ENCODE results near the gene SLC37A1. TPM values are rescaled to one million over a fixed set of nuclear protein-coding genes. Genes with fewer than 3 reads are reported as not detected.
A peak's percentile ranks its signal among the peaks of the same experiment; 100 is the strongest.

The SLC37A1 gene
- total RNA-seq, 2 donors from 2014 or later, result 22.7 to 47.0 TPM

DNA sequence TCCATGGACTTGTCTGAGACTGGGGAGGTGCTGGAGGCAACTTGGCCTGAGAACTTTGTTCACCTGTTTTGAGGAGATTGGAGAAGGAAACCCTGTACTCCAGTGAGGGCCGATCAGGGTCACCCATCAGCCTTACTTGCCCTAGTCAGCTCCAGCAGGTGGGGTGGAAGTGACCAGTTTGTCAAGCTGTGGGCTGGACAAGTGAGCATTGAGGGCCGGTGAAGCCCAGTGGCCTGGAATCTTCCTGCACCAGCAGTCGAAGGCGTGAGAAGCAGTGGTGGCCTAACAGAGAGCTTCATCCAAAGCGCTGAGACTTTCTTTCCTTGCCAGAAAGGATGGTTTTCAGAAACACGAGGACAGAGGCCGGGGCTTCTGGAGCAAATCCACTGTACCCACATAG lies 9.6 kb downstream of the SLC37A1 start:
- 94 to 100% methylated on average over 3 to 7 of the region's 7 CpGs for WGBS, 2 experiments (ENCODE audit: insufficient coverage in 1 of 2, insufficient read length in 1 of 2)
- no peak overlapping the region for H3K9ac ChIP-seq (ENCODE audit: extremely low read depth, low read length, poor library complexity, severe bottlenecking)
- no peaks in the 10 kb centered on the region for H3K9me3 ChIP-seq (ENCODE audit: control insufficient read depth, low read length)
- H3K27ac ChIP-seq (ENCODE audit: low read depth, low read length), result no peak overlapping the region
- no peak overlapping the region for H3K4me3 ChIP-seq (ENCODE audit: low read length)
- no peaks in the 10 kb centered on the region for H3K27me3 Mint-ChIP-seq (ENCODE audit: insufficient read depth)
- TF ChIP-seq, protein P1, sequence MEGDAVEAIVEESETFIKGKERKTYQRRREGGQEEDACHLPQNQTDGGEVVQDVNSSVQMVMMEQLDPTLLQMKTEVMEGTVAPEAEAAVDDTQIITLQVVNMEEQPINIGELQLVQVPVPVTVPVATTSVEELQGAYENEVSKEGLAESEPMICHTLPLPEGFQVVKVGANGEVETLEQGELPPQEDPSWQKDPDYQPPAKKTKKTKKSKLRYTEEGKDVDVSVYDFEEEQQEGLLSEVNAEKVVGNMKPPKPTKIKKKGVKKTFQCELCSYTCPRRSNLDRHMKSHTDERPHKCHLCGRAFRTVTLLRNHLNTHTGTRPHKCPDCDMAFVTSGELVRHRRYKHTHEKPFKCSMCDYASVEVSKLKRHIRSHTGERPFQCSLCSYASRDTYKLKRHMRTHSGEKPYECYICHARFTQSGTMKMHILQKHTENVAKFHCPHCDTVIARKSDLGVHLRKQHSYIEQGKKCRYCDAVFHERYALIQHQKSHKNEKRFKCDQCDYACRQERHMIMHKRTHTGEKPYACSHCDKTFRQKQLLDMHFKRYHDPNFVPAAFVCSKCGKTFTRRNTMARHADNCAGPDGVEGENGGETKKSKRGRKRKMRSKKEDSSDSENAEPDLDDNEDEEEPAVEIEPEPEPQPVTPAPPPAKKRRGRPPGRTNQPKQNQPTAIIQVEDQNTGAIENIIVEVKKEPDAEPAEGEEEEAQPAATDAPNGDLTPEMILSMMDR (conservative IDR thresholded peaks at IDR 0.05), result no peak
- H3K4me1 ChIP-seq (ENCODE audit: control insufficient read depth, insufficient read depth, low read length), result peaks cover 5% of the 10 kb centered on the region
- H3K4me3 Mint-ChIP-seq, result no peak overlapping the region
- H3K27ac Mint-ChIP-seq, result no peak overlapping the region
- H3K9me3 Mint-ChIP-seq, result no peaks in the 10 kb centered on the region
- no peak for DNase-seq
- H3K27me3 ChIP-seq (ENCODE audit: control insufficient read depth, insufficient read depth, low read length, poor library complexity, severe bottlenecking), result no peaks in the 10 kb centered on the region
- H3K4me1 Mint-ChIP-seq, result peaks cover 40% of the 10 kb centered on the region
- peaks cover 25% of the 10 kb centered on the region for H3K36me3 ChIP-seq (ENCODE audit: control insufficient read depth, insufficient read depth, low read length)
- peaks cover 75% of the 10 kb centered on the region for H3K36me3 Mint-ChIP-seq (ENCODE audit: low read depth)

DNA sequence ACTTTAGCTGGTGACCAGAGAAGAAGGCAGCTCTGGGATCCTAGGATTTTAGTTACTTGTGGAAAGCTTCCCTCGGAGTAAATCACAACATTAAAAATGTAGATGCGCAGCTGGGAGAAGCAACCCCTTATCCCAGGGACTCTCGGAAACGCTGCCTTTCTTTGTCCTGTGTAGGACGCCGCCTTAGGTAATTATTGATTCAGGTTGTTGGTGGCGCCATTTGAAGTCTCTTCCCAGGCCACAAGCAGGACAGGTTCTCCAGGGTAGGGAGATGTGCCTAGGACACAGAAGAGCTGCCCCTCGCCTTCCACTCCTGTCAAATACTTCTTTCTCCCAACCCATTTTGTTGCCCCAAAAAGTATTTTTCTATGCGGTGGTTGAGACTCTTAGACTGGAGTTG lies 10.3 kb downstream of the SLC37A1 start:
- H3K4me3 Mint-ChIP-seq, result peak overlapping the region; percentile 30
- Histone ChIP-seq H3K27ac (ENCODE audit: low read depth, low read length) (peak overlapping the region; percentile 74), H3K4me3 (ENCODE audit: low read length) (no peak overlapping the region), H3K36me3 (ENCODE audit: control insufficient read depth, insufficient read depth, low read length) (peaks cover 25% of the 10 kb centered on the region), H3K9me3 (ENCODE audit: control insufficient read depth, low read length) (no peaks in the 10 kb centered on the region), H3K27me3 (ENCODE audit: control insufficient read depth, insufficient read depth, low read length, poor library complexity, severe bottlenecking) (no peaks in the 10 kb centered on the region), H3K4me1 (ENCODE audit: control insufficient read depth, insufficient read depth, low read length) (peaks cover 5% of the 10 kb centered on the region), H3K9ac (ENCODE audit: extremely low read depth, low read length, poor library complexity, severe bottlenecking) (no peak overlapping the region)
- DNase-seq, result no peak
- peaks cover 40% of the 10 kb centered on the region for H3K4me1 Mint-ChIP-seq
- peak overlapping the region; percentile 76 for H3K27ac Mint-ChIP-seq
- H3K27me3 Mint-ChIP-seq (ENCODE audit: insufficient read depth), result no peaks in the 10 kb centered on the region
- H3K9me3 Mint-ChIP-seq, result no peaks in the 10 kb centered on the region
- 85 to 88% methylated on average over 9 of the region's 9 CpGs for WGBS, 2 experiments (ENCODE audit: insufficient coverage in 1 of 2, insufficient read length in 1 of 2)
- TF ChIP-seq, protein P1 (conservative IDR thresholded peaks at IDR 0.05), result no peak
- peaks cover 69% of the 10 kb centered on the region for H3K36me3 Mint-ChIP-seq (ENCODE audit: low read depth)

DNA sequence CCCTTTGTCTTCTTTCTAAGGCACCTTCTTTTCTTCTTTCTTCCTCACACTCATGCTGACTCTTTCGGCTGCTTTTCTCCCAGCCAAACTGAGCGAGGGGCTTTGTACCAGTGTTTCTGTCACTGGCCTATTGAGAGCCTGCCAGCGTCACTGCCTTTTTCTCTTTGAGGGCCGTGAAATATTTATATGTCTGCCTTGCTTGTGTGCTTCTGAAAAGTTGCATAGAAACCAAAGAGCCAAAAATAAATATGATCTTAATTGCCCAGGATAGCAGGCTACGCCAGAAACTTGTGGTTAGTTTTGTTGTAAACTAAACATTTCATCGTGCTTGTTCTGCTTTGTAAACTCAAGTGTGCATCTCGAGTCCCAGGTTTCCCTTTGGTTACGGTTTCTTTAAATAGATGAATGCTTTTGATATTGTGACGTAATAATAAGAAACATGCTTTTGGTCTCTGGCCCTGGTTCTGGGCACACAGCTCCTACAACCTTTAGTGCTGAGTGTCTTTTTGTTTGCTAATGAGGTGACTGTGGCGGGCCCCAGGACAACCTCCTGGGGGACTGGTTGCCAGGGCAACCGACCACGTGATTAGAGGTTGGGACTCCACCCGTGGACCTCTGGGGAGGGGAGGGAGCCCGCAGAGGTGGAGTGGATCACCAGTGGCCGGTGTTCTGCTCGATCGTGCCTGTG lies 10.8 kb downstream of the SLC37A1 start:
- TF ChIP-seq, protein P1 (conservative IDR thresholded peaks at IDR 0.05), result no peak

More for the DNA sequence above, 10.8 kb downstream of the SLC37A1 start:
- H3K4me1 ChIP-seq (ENCODE audit: control insufficient read depth, insufficient read depth, low read length), result peaks cover 5% of the 10 kb centered on the region
- H3K27ac ChIP-seq (ENCODE audit: low read depth, low read length), result peak overlapping the region; percentile 74
- H3K9me3 Mint-ChIP-seq, result no peaks in the 10 kb centered on the region
- peak; percentile 78 for DNase-seq
- no peaks in the 10 kb centered on the region for H3K9me3 ChIP-seq (ENCODE audit: control insufficient read depth, low read length)
- no peak overlapping the region for H3K9ac ChIP-seq (ENCODE audit: extremely low read depth, low read length, poor library complexity, severe bottlenecking)
- no peaks in the 10 kb centered on the region for H3K27me3 Mint-ChIP-seq (ENCODE audit: insufficient read depth)
- 44% methylated on average over 10 to 17 of the region's 17 CpGs for WGBS, 2 experiments (ENCODE audit: insufficient coverage in 1 of 2, insufficient read length in 1 of 2)
- H3K4me3 Mint-ChIP-seq, result peak overlapping the region; percentile 30
- H3K36me3 ChIP-seq (ENCODE audit: control insufficient read depth, insufficient read depth, low read length), result peaks cover 25% of the 10 kb centered on the region
- H3K4me3 ChIP-seq (ENCODE audit: low read length), result no peak overlapping the region
- no peaks in the 10 kb centered on the region for H3K27me3 ChIP-seq (ENCODE audit: control insufficient read depth, insufficient read depth, low read length, poor library complexity, severe bottlenecking)
- peak overlapping the region; percentile 76 for H3K27ac Mint-ChIP-seq
- peaks cover 67% of the 10 kb centered on the region for H3K36me3 Mint-ChIP-seq (ENCODE audit: low read depth)
- H3K4me1 Mint-ChIP-seq, result peaks cover 40% of the 10 kb centered on the region
